ENCODE measurements around the gene CABLES2. TPM values are rescaled to one million over a fixed set of nuclear protein-coding genes. Genes with fewer than 3 reads are reported as not detected.

CABLES2 gene
- total and polyA plus RNA-seq, 4 donors: 0.92 to 3.2 (median 2.0) TPM

DNA sequence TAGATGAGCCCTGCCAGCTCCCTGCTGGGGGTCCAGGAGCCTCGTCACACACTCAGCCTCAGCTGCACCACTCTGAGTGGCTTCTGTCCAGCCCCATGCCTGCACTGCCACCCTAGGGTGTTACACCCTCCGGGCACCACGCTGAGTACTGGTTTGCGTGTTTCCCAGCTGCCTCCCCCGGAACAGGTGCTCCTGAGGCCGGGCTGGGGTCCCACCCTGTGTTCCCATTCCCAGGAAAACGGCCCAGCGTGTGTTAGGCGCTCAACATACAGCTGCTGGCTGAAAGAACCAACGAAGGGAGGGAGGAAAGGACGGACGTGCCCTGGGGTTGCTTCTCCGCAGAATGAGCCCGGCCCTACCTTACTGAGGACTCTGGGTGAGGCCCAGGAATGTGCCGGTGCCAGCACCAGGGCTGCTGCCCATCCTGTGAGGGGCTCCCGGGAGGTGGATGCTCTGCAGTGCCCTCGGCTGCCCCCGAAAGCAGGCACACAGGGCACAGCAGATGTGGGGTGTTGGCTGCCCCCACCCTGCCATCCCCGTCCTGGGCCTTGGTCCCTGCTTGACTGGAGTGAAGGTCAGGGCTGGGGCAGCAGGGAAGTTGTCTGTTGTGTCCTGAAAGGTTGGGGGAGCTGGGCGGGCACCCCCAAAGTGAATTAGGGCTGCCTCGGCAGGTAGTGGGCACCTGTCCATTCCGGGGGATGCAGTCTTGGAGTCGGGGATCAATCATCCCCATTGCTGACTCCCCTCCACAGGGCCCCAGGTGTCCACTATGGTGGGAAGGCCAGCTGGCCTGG is 56.3 kb downstream of the CABLES2 start:
- 89% methylated on average over 23 of the region's 23 CpGs for WGBS
- no peak overlapping the region for H3K27ac ChIP-seq (ENCODE audit: low read depth in 1 of 2, low read length in 2 of 2)
- H3K36me3 ChIP-seq (ENCODE audit: control insufficient read depth in 4 of 4, insufficient read depth in 3 of 4, low read depth in 1 of 4, low read length in 3 of 4): peaks cover 0 to 15% (median 5%) of the 10 kb centered on the region in 4 donors
- H3K4me3 ChIP-seq (ENCODE audit: low read depth in 1 of 3, low read length in 3 of 3): no peak overlapping the region
- H3K27me3 ChIP-seq (ENCODE audit: control insufficient read depth in 4 of 4, insufficient read depth in 4 of 4, low read length in 3 of 4): no peaks in the 10 kb centered on the region
- H3K9me3 ChIP-seq (ENCODE audit: control insufficient read depth in 4 of 4, low read length in 3 of 4): no peaks in the 10 kb centered on the region
- TF ChIP-seq ATF3 (IDR thresholded peaks at IDR 0.05) (no peak), HNF4G (IDR thresholded peaks at IDR 0.05) (no peak), CTCF (IDR thresholded peaks at IDR 0.05; ENCODE audit: low read depth, low read length, missing input control) (no peak), RAD21 (IDR thresholded peaks at IDR 0.05) (no peak), TAF1 (conservative IDR thresholded peaks at IDR 0.05) (no peak), JUND (IDR thresholded peaks at IDR 0.05) (no peak), GABPA (IDR thresholded peaks at IDR 0.05 in 1 of 2, conservative IDR thresholded peaks at IDR 0.05 in 1 of 2) (no peak), EGR1 (IDR thresholded peaks at IDR 0.05; ENCODE audit: low read depth in 2 of 2) (no peak), FOXA1 (IDR thresholded peaks at IDR 0.05) (no peak), YY1 (IDR thresholded peaks at IDR 0.05) (no peak), FOXA2 (IDR thresholded peaks at IDR 0.05) (no peak), NR2F2 (IDR thresholded peaks at IDR 0.05) (no peak), SP1 (IDR thresholded peaks at IDR 0.05) (no peak), RXRA (IDR thresholded peaks at IDR 0.05) (no peak), HNF4A (conservative IDR thresholded peaks at IDR 0.05) (no peak), ZBTB33 (IDR thresholded peaks at IDR 0.05) (no peak)
- TF ChIP-seq, protein P1, sequence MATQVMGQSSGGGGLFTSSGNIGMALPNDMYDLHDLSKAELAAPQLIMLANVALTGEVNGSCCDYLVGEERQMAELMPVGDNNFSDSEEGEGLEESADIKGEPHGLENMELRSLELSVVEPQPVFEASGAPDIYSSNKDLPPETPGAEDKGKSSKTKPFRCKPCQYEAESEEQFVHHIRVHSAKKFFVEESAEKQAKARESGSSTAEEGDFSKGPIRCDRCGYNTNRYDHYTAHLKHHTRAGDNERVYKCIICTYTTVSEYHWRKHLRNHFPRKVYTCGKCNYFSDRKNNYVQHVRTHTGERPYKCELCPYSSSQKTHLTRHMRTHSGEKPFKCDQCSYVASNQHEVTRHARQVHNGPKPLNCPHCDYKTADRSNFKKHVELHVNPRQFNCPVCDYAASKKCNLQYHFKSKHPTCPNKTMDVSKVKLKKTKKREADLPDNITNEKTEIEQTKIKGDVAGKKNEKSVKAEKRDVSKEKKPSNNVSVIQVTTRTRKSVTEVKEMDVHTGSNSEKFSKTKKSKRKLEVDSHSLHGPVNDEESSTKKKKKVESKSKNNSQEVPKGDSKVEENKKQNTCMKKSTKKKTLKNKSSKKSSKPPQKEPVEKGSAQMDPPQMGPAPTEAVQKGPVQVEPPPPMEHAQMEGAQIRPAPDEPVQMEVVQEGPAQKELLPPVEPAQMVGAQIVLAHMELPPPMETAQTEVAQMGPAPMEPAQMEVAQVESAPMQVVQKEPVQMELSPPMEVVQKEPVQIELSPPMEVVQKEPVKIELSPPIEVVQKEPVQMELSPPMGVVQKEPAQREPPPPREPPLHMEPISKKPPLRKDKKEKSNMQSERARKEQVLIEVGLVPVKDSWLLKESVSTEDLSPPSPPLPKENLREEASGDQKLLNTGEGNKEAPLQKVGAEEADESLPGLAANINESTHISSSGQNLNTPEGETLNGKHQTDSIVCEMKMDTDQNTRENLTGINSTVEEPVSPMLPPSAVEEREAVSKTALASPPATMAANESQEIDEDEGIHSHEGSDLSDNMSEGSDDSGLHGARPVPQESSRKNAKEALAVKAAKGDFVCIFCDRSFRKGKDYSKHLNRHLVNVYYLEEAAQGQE (IDR thresholded peaks at IDR 0.05): no peak
- TF ChIP-seq, protein P2, sequence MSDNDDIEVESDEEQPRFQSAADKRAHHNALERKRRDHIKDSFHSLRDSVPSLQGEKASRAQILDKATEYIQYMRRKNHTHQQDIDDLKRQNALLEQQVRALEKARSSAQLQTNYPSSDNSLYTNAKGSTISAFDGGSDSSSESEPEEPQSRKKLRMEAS (IDR thresholded peaks at IDR 0.05): no peak
- no peak for DNase-seq (ENCODE audit: low spot score)
- H3K9ac ChIP-seq (ENCODE audit: low read depth in 1 of 2, low read length in 2 of 2): no peak overlapping the region
- peaks cover 23 to 37% (median 30%) of the 10 kb centered on the region in 4 donors for H3K4me1 ChIP-seq (ENCODE audit: control insufficient read depth in 4 of 4, insufficient read depth in 4 of 4, low read length in 3 of 4)

Measured in liver (tissue), 9 donors.